ENCODE measurements around the gene BAIAP2.

The BAIAP2 gene

DNA sequence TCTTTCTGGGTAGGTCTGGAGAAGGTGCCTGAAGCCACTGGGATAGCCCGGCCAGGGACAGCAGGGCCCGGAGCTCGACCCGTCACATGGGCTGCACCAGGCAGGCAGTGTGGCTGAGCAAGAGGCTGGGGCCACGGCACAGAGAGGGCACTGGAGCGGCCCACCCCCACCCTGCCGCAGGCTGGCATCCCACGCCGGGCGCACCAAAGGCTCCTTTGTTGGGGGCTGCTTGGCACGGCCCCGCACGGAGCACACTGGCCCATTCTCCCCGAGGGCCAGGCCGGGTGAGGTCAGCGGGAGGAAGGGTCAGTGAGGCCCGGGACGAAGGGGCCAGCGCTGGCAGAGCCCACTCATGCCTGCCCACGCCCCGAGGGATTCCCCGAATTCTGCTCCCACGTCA, 93.8 kb downstream of the BAIAP2 start:
- no peak for DNase-seq

DNA sequence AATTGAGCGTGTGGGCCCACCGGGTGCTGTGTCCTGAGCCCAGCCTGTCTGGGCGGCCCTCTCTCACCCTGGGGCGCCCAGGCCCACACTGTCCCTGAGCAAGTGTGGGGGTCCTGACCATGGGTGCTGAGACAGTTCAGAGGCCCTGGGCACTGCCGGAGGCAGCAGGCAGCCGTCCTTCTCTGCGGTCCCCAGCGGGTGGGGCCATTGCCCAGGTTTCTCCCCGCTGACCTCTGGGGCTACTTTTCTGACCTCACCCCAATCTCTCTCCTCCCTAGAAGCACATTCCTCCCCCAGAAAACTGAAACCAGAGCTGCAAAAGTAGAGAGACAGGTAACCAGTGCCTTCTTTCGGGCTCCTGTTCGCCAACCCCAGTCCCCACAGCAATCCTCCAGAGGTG, 94.3 kb downstream of the BAIAP2 start:
- DNase-seq = no peak

DNA sequence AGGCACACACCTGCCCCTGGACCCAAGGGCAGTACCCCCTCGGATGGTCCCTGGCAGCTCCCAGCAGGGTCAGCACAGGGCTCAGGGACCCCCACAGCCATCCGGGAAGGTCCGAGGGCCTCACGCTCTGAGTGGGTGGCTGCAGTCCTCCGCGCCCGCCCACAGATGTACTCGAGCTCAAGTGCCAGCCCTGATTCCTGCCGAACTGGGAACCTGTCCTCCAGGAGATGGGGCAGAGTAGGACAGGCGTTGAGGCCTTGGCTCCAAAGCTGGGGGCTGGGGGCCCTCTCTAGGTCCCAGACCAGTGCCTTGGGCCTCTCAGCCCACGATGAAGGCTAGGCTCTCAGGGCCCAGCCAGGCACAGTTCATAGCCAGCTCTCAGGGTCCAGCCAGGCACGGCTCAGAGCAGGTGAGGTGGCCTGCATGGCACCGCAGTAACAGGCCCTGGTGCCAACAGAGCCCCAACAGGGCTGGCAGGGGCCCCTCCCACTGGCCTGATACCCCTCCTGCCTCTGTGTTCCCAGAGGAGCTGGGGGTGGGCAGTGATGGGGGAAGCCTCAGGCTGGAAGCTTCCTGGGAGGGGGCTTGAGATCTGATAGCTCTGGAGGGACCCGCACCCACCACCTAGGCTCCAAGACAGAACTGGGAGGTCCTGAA, 94.9 kb downstream of the BAIAP2 start:
- DNase-seq = no peak

DNA sequence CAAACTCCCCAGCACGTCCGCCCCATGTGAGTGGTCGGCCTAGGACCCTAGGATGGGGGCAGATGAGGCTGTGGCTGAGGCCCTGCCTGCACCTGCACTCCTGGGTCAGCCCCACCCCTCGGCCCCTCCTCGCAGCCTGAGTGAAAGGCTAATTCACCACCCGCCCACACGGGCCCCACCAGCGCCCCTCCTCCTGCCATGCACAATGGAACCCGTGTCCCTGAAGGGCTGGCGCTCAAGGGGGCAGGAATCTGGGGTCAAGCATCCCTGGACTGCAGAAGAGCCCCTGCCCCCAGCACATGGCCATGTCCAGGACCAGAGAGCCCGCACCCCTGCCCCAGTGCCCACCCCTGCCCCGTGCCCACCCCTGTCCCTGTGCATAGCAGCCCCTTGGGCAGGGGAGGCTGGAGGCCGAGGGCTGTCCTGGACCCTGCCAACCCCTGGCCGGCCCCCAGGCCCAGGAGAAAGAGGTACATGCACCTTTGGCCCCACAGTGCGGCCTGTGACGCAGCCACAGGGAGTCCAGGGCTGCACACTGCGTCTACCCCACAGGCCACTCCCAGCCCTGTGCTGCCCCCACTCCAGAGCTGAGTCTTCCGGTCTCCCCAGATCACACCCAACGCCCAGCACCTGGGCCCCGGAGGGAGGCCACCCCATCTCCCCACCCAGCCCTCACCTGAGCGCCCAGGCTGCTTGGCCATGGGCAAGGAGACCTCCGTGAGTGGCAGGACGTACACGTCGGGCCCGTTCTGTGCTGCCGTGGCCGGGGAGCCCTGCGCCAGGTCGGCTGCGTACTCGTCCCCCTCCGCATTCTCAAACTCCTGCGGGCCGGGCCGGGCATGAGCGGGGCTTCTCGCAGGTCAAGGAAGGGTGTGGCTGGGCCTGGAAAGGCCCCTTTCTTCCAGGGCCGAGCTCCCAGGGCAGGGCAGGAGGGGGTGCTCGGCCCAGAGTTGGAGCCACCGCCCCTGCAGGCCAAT, 95.7 kb downstream of the BAIAP2 start:
- DNase-seq = no peak

DNA sequence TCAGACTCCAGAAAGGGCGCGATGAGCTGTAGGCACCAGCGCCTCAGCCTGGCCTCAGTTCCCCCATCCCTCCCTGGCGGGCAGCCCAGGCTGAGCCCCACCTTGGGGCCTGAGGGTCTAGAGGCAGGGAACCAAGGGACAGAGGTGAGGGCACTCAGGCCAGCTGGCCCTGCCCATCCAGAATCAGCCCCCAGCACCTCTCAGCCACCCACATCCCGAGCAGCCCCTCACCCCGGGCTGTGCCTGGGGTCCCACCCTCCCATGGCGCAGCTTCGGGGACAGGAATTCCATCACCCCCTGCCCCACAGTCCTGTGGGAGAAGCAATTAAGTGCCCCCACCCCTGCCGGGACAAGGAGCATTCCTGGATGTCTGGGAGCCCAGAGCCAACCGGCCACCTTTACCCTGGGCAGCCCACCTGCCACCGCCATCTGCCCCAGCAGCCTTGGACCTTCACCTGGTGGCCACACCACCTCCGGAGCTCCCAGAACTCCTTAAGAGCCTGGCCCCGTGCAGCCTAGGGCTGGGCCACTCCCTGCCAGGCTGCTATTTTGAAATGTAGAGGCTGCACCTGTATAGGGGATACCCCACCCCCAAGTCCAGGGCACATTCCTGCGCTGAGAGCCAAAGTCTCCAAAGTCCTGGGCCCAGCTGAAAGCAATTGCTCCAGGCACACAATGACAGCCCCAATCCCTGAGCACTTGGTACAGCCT, 96.7 kb downstream of the BAIAP2 start:
- DNase-seq = no peak

DNA sequence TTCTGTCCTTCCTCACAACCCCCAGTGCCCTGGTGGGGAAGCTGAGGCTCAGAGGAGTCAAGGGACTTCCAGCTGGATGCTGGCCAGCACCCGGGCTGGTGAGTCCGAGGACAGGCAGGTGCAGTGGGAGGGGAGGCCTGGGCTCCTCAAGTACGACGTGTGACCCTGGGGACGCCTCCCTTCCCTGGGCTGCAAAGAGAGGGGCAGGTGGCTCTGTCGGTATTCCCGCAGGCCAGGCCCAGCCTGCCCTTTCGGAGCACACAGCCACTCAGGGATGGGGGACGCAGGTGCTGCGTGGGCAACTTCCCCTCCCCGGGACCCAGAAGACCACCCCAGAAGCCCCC, 97.2 kb downstream of the BAIAP2 start:
- no peak for DNase-seq

DNA sequence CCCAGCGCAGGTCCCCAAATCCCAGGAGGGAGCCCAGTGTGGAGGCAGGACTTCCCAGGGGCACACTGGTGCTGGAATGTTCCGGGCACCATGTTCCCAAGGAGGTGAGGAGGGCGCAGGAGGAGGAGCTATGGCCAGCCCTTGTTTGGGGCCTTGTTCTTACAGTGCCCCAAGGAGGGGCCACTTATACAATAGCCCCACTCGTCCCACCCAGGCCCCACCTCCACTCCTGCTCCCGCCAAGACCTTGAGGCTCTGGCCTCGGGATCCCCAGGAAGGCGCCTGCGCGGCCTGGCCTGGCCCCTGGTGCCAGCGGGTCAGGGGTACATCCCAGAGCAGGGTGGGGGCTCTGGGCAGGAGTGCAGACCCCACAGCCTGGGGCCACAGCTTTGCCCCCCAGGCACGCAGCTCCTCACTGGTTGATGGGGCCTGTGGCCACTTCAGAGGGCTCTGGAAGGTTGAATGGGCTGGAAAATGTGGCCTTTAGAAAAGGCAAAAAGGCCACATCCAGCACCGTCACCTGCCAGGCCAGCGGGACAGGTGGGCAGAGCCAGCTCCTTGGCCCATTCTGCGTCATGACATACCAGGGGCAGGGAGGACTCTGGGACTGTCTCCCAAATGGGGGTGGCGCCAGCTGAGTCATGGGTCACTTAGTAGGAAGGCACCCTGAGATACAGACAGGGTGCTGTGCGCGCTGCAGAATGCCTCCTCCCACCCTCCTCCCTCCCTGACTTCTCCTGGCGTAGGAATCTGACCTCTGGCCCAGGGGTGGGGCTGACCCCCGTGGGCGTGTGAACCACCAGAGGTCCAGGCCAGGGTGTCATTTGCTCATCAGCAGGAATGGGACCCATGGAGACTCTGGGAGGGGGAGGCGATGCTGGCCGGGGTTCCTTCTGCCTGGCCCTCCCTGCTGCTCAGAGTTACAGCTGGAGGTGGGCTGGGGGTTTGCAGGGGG, 98.1 kb downstream of the BAIAP2 start:
- DNase-seq = no peak

DNA sequence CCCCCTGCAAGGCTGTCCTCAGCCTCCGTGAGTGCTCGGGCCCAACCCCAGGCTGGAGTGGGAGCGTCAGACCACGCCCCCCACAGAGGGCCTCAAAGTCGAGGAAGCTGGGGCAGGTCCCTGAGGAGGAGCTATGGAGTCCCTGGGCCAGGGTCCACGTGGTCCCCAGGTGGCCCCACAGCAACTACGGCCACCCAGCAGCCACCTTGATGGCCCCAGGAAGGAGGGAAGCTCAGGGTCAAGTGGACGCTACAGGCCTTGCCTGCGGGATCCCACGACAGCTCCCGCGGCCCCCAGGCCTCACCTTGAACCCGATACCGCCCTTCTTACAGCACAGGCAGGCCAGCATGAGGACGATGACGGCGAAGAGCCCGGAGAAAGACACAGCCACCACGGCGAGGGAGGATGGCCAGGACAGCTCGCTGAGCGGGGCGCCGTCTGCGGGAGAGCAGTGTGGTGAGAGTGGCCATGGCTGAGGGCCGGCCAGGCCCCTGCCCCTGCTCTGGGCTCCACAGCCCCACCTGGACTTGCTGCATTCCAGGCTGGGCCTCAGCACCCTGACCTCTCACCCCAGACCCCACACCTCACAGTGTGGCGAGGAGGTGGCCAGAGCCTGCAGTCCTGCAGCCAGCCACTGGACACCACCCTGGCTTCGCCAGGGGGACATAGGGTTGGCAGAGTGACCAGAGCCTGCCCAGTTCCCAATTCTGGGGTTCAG, 99.3 kb downstream of the BAIAP2 start:
- DNase-seq = no peak

DNA sequence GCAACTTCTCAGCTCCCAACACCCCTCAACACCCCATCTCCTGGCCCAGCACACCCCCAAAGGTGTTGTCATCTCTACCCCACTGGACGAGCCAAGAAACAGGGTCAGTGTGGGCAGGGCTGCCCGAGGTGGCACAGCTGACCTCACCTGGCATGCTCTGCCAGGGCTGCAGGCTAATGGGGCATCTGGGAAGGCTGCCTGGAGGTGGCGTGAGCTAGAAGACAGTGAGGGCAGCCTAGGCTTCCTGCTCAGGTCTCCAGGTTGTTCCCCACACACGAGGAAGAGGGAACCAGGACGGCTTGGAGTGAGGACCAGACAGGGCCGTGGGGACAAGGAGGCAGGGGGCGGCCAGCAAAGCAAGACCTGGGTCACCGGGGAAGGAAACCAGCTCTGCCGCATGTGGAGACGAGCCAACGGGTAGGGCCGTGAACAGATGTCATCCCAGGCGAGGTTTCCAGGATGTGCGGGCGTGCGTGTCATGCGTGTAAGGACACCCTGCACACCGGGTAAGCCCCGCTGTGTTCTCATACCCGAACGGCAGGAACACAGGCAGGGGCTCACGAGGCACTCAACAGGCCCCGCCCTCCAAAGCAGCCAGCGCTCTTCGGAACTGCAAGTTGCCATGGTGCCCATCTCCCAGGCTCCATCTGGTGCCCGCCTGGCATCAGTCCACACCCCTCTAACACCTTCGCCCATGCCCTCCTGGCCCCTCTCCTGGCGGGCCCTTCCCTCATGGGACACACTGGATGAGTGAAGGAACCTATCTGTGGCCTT, 100.7 kb downstream of the BAIAP2 start:
- DNase-seq = no peak

DNA sequence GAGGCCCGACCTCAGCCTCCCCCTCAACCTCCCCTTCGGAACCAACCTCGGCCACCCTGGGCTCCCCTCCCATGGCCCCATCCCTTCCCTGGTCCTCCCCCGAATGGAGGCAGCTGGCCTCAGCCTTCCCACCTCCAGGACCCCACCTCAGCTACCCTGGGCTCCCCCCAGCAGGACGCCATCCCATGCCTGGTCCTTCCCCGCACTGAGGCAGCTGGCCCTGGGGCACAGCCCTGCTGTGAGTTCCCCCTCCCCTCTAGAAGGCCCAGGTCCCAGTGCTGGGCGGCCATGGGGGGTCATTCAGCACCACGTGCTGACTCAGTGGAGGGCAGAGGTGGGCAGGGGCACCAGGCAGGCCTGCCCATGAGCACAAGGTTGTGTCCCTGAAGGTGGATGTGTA, 101.4 kb downstream of the BAIAP2 start:
- no peak for DNase-seq

DNA sequence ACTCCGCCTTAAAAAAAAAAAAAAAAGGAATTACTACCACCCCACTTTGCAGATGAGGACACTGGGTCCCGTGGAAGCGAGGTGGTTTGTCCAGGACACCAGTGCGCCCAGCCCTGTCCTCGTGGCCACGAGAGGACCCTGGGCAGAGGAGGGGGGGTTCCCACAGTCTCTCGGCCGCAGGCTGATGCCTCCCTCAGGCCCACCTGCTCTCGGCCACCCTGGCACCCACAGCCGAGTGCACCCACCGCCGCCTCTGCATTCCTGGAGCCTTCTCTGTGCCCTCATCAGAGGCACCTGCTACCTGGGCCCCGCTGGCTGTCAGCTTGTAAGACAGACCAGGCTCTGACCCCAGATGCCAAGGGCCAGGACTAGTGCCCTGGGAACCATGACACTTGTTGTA, 102.3 kb downstream of the BAIAP2 start:
- DNase-seq = no peak

DNA sequence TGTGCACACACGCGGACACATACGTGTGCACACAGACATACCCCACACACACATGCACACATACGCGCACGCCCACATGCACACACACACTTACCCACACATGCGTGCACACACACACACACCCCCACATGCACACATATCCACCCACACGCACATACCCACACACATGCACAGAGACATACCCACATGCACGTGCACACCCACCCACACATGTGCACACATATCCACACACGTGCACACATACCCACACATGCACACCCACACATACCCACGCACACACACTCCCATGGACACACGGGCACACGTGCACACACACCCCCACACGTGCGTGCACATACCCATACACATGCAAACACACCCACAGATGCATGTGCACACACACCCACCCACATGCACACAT, 103.1 kb downstream of the BAIAP2 start:
- no peak for DNase-seq

DNA sequence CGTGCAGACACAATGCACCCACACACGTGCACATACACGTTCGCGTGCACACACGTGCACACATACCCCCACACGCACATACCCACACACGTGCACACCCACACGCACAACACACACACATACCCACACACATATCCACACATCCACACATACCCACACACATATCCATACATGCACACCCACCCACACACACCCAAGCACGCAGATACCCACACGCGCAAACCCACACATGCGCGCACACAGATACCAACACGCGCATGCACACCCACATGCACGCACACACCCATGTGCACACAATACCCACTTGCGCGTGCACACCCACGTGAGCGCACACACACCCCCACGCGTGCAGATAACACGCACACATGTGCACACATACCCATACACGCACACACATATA, 103.5 kb downstream of the BAIAP2 start:
- DNase-seq = no peak

DNA sequence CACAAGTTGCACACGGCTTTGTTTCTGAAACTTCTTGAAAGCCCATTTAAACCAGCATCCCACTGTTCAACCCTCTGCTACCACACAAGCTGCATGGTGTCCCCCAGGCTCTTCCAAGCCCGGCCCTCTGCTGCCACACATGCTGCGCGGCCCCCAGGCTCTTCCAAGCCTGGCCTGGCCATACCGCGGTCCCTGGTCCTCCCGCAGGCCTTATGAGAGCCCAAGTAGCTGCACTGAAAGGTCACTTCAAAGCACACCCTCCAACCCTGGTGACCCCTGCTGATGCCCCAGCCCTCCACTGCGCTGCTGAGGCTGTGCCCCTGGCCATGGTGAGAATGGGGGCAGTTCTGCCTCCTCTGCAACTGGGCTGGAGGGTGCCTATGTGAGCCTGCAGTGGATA, 104.5 kb downstream of the BAIAP2 start:
- DNase-seq = no peak

DNA sequence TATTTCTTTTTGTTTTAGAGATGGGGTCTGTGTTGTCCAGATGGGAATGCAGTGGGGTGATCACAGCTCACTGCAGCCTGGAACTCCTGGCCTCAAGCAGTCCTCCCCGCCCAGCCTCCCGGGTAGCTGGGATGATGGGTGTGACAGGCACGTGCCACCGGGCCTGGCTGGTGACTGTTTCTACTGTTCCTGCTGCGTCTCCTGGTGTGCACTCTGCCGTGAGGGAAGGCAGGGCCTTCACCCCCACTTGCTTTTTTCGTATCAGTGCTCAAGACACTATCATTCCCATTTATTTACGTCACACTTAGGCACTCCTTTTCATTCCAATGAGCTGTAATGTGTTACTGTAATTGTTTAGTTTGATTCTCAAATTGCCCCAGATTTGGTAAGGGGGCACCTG, 105.1 kb downstream of the BAIAP2 start:
- no peak for DNase-seq

DNA sequence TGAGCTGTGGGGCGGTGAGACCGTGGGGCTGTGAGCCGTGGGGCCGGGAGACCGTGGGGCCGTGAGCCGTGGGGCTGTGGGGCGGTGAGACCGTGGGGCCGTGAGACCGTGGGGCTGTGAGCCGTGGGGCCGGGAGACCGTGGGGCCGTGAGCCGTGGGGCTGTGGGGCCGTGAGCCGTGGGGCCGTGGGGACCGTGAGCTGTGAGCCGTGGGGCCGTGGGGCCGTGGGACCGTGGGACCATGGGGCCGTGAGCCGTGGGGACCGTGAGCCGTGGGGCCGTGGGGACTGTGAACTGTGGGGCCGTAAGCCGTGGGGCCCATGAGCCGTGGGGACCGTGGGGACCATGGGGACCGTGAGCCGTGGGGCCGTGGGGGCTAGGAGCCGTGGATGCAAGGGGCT, 105.7 kb downstream of the BAIAP2 start:
- DNase-seq = no peak

DNA sequence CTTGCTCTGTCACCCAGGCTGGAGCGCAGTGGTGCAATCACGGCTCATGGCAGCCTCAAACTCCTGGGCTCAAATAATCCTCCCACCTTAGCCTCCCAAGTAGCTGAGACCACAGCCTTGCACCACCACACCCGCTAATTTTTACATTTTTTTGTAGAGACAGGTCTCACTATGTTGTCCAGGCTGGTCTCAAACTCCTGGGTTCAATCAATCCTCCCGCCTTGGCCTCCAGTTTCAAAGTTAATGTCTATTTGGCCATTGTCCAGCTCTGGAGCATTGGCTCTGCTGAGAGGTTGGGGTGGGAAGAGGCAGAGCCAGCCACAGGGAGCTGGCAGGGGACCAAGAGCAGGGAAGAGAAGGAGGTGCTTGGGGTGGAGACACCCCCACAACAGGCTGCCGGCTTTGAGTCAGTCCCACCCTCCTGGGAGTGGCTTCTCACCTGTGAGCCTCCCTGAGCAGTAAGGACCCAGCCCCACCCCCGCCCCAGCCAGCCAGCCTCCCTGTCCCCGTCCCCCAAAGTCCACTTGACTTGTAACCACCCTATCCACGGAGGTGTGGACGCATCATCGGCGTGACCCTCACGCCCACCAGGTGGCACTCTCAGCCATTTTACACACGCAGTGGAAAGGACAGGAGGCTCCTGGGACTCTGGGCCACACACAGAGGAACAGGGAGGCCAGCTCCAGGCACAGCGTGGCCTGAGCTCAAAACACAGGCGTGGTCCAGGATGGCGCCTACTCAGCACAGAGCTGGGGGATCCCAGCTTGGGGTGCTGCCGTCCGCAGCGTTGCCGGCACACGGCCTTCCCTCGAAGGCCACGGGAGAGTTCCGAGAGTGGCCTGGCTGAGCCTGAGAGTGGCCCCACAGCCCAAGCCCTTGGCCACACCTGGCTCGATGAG, 107.6 kb downstream of the BAIAP2 start:
- DNase-seq = peak; percentile 30 to 56

DNA sequence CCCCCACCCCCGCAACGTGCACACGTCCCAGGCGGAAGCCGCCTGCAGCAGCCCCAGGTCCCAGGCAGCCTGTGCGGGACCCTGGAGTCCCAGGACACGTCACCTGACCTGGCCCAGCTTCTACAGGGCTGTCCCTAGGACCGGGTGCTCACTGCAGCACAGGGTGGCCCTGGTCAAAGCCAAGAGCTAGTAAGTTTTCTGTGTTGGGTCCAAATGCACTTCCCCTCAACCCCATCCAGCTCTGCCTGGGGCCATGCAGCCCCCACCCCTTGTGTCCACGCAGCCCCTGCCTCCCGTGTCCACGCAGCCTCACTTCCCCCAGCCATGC, 108.2 kb downstream of the BAIAP2 start:
- DNase-seq = no peak

DNA sequence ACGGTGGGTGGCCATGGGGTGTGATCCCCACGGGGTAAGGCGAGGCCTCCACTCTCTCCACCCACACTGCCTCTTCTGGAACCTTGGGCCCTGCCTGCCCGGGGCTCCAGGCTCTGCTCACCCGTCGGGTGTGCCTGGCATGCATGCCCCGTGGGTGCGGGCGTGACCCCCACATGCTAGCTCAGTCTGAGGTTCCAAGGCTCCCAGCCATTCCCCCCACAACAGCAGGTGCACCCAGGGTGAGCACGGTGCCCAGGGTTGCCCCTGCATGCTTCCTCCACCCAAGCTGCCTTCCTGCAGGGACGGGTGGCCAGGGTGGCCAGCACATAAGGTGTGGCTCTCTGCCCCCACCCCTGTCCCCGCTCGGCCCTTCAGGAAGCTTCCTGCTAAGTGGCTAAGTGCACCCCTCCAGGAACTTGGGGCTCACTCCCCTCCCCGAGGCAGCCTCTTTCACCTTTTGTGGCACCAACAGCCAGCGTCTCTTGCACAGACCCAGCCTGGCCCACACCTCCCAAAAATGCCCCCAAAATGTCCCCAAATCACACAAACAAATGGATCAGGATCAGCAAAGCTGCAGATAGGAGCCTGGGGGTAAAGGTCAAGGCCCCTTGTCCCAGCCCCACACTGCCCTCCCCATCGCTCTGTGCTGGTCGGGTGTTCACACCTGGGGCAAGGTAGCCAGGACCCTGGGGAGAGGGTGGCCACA, 108.9 kb downstream of the BAIAP2 start:
- DNase-seq = no peak

DNA sequence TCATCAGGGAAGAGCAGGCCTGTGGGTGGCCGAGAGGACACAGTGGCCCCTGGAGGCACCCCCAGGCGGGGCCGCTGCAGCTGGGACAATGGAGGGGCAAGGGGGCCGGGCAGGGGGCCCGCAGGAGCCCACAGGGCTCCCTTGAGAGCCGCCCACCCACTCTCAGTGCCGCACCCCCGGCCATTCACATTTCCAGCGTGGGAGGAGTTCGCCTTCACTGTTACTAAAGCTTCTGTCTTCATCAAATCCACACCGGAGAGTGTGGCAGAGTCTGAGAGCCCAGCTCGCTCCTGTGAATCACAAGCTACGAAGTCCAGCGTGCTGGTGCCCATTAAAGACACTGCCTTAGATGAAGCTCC, 109.5 kb downstream of the BAIAP2 start:
- DNase-seq = no peak
